ENCODE data around the gene DSCAM. TPM values are rescaled to one million over a fixed set of nuclear protein-coding genes. Genes with fewer than 3 reads are reported as not detected.

The DSCAM gene
- total RNA-seq, 1 experiment from 2014 or later: not detected

DNA sequence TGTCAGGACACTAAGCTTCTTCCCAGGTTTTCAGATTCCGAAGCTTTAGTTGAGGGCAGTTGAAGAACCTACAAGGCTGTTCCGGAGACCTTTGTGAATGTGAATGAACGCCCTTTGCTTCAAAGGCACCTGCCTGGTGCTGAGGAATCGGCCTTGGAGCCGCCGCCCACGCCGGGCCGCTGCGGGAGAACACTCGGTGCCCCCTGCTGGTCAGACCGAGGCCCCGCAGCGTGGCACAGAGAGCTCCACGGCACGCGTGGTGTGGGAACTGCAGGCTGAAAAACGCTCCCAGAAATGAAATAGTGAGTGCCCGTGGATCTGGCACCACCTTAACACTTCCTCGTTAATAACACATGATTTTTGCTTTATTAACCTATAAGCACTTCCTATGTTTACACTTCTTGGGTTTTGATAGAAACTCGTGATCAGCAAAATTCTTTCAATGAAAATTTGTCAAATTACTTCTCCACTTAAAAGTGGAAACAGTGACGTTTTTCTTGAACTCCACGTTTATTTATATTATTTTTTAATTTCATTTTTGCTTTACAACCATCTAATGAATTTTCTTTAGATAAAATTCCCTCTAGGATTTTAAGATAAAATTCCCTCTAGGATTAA lies 460.6 kb downstream of the DSCAM start:
- in situ Hi-C loops (cut with HindIII; ENCODE audit: low sequenced_read_pairs): no loop called here

DNA sequence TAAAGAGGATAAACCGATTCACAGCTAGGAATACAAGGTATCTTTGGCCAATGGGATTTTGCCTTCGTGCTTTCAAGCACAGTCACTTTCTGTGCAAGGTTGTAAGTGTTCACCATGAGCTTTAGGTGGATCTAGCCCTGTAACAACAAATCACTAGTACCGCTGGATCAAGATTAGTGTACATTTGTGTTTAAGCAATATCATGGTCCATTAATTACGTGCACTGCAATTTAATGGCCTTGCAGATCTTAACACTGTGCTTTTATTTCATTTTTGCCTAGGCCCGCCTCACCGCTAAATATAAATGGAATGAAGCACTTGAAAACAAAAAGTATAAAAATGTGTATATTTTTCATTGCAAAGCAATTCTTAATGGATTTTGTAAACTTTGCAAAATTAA lies 461.1 kb downstream of the DSCAM start:
- no peak for DNase-seq (ENCODE audit: low spot score)
- in situ Hi-C loops (cut with HindIII; ENCODE audit: low sequenced_read_pairs): no loop called here

More for the DNA sequence above, 460.6 kb downstream of the DSCAM start:
- no peak for DNase-seq (ENCODE audit: low spot score)

DNA sequence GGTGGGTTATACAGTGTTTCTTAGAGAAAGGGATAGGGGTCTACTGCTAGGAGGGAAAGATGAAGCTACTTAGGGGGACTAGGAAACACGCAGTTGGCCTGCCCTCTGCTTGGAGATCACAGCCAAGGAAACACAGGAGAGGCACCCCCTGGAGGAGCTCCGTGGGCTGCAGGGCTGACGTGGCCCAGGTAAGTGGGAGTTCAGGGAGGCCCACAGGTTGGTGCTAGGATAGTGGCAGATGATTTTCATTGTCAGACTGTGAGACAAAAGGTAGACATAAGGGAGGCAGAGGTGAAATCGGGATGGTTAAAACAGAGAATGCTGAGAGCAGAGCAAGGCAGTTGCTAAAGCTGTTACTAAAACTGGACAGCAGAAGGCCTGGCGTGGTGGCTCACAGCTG lies 463.0 kb downstream of the DSCAM start:
- in situ Hi-C loops (cut with HindIII; ENCODE audit: low sequenced_read_pairs): no loop called here
- no peak for DNase-seq (ENCODE audit: low spot score)

DNA sequence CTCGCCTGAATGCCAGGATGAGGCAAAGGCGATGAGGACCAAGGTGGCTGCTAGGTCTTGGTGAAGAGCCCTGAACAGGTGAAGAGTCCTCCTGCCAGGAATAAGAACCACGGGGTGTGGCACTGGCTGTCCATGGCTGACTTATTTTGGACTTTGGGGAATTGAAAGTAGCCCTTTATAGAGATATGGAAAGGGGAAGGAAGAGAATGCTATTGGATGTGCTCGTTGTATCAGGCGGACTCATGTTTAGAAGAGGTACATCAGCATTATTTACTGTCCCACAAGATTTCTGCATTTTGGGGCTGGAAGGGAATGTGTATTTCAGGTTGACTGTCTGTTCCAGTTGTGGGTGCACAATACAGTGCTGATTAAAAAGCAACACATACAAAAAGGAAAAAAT lies 465.8 kb downstream of the DSCAM start:
- in situ Hi-C loops (cut with HindIII; ENCODE audit: low sequenced_read_pairs): no loop called here

DNA sequence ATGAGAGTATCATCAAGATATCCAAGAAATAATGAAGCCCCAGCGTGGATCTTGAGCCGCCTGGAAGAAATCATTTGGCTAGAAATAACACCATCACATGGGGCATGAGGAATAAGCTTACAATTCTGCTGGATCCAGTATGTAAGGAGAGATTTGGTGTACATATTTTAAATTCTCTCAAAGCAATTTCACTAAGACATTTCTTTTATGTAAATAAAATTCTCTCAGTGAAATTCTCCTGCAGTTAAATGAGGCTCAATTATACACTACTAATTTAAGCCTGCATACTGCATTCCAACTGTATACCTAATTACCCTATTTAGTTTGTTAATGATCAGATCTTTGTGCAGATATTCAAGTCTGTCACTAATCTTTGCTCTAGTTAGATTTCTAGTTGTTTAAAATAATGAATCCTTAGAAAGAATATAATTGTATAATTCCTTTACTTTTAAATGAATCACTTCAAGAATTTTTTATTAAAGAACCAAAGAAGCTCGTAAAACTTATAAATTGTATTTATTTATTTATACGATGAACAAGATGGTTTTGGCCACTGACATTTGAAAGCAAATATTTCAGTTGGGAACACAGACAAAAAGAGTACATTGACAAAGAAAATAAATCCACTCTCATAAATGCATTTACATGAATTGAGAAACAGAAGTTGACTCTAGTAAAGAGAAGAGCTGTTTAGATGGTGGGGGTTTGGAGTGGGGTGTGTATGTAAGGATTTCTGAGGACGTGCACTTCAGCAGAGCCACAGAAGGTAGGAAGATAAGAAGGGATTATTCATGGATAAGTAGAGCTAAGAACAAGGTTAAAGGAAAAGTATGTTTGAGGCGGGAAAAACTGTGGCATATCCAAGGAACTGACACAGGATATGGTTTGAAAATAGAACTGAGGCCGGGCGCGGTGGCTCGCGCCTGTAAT lies 466.8 kb downstream of the DSCAM start:
- in situ Hi-C loops (cut with HindIII; ENCODE audit: low sequenced_read_pairs): no loop called here
- no peak for DNase-seq (ENCODE audit: low spot score)

More for the DNA sequence above, 465.8 kb downstream of the DSCAM start:
- no peak for DNase-seq (ENCODE audit: low spot score)

DNA sequence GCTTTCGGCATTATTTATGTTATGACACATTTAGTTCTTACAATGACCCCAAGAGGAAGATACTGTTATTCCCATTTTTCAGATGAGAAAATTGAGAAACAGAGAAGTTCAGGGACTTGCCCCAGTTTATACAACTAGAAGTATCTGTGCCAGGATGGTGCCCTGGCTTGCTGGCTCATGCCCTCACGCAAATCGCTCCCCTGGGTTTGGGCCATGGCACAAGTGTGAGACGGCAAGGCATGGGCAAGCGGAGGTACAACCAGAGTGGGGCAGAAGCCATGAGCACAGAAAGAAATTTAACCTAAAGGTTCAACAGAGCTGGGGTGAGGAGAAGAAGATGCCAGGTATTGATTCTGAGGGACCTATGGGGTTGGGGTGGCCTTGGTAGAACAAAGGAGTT lies 469.8 kb downstream of the DSCAM start:
- in situ Hi-C loops (cut with HindIII; ENCODE audit: low sequenced_read_pairs): no loop called here

DNA sequence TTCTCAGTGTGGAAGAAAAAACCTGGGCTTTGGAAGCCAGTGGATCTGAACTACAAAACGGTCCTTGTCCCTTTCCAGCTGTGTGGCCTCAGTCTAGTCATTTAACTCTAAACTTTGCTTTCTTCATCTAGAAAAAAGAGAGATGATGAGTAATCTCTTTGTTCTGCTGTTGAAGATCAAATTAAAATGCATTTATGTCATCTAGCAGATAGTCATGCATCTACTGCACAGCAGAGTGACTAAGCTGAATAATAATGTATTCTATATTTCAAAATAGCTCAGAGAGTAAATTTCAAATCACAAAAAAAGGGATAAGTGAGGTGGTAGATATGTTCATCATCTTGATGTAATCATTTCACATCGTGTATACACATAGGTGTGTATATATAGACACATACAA lies 473.2 kb downstream of the DSCAM start:
- in situ Hi-C loops (cut with HindIII; ENCODE audit: low sequenced_read_pairs): no loop called here

More for the DNA sequence above, 469.8 kb downstream of the DSCAM start:
- no peak for DNase-seq (ENCODE audit: low spot score)

DNA sequence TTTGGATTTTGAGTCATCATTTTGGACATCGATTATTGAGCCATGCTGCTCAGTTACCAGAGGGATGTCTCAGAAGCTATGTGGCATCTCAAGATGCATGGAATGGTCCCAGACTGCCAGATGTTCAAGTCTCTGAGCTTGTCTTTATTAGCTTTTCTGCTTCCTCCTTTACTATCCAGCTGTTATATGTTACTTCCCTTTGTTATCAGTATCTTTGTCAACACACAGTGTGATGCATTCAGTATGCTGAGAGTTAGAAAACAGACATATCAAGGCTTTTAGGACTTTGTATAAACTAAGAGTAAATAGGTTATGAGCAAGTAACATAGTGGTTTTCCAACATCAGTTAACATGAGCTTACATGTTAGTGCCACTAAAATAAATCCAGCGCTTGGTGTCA lies 474.5 kb downstream of the DSCAM start:
- no peak for DNase-seq (ENCODE audit: low spot score)
- in situ Hi-C loops (cut with HindIII; ENCODE audit: low sequenced_read_pairs): no loop called here

More for the DNA sequence above, 473.2 kb downstream of the DSCAM start:
- DNase-seq (ENCODE audit: low spot score): no peak

DNA sequence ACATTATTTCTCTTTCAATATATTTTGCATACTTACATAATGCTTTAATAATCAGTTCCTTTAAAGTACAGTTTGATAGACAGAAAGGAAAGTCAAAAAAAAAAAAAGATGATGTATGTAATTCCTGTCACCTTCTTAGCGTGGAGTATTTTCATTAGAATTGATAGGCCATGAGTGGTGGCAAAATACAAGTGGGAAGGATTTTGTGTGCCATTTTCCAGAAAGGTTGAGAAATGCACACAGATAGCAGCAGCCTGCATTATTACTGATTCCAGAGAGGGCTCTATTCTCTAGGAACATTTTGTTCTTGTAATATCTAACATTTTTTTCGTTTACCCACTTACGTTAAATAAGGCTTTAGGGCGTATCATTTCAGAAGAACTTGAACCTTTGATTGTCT lies 475.6 kb downstream of the DSCAM start:
- in situ Hi-C loops (cut with HindIII; ENCODE audit: low sequenced_read_pairs): no loop called here
- DNase-seq (ENCODE audit: low spot score): no peak

DNA sequence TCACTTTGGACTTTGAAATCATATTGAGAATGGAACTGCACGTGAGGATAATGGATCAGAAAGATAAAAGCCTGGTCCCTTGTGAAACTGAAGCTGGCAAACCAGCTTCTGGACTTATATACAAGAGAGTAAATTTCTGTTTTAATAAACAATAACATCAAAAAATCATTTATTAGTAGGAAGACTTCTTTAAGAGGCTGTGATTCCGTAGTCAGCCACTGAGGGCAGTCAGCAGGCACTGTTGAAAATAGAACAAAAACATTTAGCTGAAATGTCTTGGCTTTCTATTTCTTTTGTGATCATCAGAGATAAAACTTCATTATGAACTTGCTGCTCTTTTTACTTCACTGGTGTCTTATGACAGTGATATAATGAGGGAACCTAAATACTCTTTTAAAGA lies 490.3 kb downstream of the DSCAM start:
- no peak for DNase-seq (ENCODE audit: low spot score)

DNA sequence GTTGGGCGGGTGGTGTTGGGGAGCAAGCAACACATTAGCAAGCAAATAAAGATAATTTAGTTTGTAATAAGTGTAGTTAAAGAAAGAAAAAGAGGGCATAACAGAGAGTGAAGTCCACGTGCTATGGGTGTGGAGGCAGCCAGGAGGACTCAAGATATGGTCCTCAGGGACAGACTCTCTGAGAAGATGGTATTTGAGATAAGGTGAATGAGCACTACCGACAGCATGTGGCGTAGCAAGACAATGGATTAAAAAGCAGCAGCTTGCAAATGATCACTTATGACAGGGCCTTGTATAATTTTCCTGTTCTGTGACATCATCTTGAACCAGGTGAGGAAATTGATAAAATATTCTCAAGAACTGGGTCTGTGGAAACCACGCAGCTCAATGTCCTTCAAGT lies 491.9 kb downstream of the DSCAM start:
- DNase-seq (ENCODE audit: low spot score): no peak
- in situ Hi-C loops (cut with HindIII; ENCODE audit: low sequenced_read_pairs): no loop called here

More for the DNA sequence above, 490.3 kb downstream of the DSCAM start:
- in situ Hi-C loops (cut with HindIII; ENCODE audit: low sequenced_read_pairs): no loop called here

DNA sequence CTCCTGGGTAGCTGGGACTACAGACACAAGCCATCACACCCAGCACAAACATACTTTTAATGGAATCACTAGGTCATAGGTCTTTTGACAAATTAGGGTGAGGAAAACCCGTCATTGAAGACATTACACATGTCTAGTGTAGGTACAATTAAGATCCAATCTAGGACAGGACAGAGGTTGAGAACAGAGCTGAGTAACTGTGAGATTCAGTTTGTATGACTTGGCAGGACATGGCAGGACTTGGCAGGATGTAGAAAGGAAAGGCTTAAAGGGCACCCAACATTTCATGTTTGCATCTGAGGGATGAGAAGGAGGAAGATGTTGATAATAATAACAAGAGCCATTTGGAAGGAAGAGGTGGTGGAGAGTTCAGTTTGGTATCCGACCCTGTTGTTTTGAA lies 496.0 kb downstream of the DSCAM start:
- no peak for DNase-seq (ENCODE audit: low spot score)
- in situ Hi-C loops (cut with HindIII; ENCODE audit: low sequenced_read_pairs): no loop called here

DNA sequence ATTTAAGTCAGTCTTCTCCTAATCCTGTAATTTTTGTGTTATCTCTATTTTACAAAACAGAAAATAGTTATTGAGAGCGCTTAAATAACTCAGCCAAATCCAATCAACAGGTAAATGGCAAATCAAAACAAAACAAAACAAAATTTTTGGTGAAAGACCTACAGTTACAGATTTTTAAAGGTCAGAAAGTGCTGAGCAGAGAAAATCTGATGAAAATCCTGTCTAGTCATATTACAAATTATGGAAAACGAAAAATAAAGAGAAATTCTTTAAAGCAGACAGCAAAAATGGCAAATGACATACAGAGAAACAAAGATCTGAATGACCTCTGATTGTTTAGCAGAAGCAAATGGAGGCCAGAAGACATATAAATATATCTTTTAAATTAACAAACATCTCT lies 497.4 kb downstream of the DSCAM start:
- DNase-seq (ENCODE audit: low spot score): no peak
- in situ Hi-C loops (cut with HindIII; ENCODE audit: low sequenced_read_pairs): no loop called here

DNA sequence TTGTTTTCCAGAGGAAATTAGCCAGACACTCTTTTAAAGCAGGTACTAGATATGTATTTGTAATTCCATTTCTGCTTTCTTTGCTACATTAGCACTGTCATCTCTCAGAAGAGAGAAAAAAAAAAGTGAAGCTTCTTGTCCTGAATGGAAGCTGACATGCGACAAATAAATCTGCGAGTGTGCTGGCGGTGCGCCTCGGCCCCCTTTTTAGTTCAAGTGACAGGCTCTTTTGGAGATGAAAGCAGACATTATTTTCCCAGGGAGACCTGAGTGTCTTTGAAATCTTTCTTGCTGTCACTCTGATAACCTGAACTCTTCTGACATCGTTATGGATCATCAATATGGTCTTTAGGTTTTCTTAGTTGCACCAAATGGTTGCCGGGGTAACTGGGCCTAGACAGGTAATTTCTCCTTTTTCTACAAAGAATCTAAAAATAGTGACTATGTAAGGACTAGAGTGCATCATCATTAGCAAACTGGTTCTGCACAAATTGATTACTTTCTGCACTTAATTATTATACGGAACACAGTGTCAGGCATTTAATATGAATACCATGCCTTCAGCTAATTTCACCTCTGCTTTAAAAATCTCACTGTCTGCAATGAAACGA lies 501.1 kb downstream of the DSCAM start:
- in situ Hi-C loops (cut with HindIII; ENCODE audit: low sequenced_read_pairs): no loop called here
- DNase-seq (ENCODE audit: low spot score): no peak

DNA sequence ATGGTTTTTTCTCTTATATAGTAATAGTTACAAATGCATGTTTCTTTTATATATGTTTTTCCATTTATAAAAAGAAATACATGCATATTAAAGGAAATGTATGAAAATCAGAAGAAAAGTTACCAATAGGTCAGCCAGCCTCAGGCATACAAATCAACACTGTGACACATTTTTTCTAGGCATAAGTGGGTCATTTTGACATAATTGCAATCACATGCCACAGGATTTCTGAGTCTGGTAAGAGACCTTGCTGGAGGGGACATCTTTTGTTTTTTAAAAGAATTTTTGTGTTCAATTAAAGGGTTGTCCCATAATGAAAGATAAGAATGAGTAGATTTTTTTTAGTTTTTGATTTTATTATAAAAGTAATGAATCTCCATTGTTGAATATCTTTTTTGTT lies 506.6 kb downstream of the DSCAM start:
- peak; percentile 3 for DNase-seq (ENCODE audit: low spot score)
- in situ Hi-C loops (cut with HindIII; ENCODE audit: low sequenced_read_pairs): no loop called here

DNA sequence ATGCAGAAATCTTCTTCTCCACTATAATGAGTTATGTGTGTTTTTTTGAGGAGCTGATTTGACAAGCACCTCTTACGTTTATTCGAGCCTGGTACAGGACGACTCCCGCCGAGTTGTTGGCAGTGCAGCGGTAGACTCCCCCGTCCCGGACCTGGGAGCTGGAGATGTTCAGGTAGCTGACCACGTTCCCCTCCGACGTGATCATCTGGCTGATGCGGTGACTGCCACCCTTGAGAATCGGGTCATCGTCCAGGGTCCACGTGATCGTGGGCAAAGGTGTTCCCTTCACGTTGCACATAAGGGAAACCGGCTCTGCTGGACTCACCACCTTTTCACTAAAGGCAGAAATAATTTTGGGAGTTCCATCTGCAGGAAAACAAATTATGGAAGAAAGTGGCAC lies 507.9 kb downstream of the DSCAM start:
- in situ Hi-C loops (cut with HindIII; ENCODE audit: low sequenced_read_pairs): no loop called here
- no peak for DNase-seq (ENCODE audit: low spot score)

DNA sequence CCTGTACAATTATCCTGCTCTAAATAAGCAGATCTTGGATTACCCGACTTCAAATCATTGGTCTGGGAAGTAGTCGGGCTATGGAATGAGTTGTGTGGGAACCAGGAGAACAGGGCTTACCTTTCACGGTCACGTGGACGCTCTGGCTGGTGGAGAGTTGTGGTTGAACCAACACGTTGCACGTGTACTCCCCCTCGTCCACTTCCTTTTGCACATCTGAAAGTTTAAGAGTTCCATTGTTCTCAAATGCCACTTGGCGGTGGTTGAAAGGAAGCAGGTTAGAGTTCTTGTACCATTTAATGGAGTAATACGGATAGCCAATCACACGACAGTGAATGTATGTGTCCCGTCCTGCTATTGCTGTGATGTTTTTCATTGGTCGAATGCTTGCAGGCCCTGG lies 509.0 kb downstream of the DSCAM start:
- in situ Hi-C loops (cut with HindIII; ENCODE audit: low sequenced_read_pairs): no loop called here
- DNase-seq (ENCODE audit: low spot score): no peak

DNA sequence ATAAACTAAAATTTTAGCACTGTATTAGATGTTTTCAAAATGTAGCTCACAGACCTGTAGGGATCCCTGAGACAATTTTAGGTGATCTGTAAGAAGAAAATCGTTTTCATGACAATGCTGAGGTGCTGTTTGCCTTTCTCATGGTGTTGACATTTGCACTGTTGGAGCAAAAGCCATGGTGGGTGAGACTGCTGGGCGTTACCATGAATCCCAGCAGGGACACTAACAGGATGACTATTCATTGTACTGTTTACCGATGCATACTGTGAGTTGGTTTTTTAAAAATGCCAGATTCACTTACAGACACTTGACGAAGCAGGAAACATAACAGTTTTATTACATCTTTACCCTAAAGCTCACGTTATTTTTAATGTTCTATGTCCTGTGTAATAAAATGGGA lies 511.3 kb downstream of the DSCAM start:
- no peak for DNase-seq (ENCODE audit: low spot score)
- in situ Hi-C loops (cut with HindIII; ENCODE audit: low sequenced_read_pairs): no loop called here

DNA sequence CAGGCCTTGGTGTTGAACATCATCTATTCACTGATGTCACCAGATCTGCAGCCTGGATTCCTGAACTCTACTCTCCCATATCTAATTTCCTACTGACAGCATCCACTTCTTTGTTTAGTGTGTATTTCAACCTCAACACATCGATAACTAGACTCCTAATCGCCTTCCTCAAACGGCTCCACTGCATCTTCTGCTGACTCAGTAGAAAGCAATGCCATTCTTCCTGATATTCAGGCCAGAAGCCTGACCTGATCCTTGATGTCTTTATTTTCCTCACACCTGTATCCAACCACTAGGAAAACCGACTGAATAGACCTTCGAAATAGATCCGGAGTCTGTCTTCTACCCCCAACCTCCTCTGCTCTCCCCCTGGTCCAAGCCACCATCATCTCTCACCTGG lies 512.8 kb downstream of the DSCAM start:
- in situ Hi-C loops (cut with HindIII; ENCODE audit: low sequenced_read_pairs): no loop called here
- no peak for DNase-seq (ENCODE audit: low spot score)

DNA sequence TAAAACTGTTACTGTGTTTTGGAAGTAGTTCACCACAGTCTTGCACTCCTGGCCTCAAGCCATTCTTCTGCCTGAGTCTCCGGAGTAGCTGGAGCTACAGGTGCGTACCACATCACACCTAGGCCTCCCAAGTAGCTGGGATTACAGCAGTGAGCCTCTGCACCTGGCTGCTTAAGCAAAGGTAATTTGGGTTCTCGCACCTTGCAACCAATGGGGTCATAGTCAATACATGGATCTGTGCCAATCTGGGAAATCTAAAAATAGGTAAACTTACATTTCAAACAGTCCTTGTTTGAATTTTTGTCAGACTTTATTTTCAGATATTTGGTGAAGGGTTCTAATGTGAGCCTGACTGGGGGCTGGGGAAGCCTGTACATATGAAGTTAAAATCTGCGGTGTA lies 513.2 kb downstream of the DSCAM start:
- DNase-seq (ENCODE audit: low spot score): no peak
- in situ Hi-C loops (cut with HindIII; ENCODE audit: low sequenced_read_pairs): no loop called here

Data from G401 (cell line).